Prostate gland (tissue), 2 donors: ENCODE data around the gene CRYBB2.
A peak's percentile ranks its signal among the peaks of the same experiment; 100 is the strongest.

Experiments
- CTCF ChIP-seq, 4 experiments: fragments of 200-600 bp in 2 of 4; fragments of 450-650 bp in 2 of 4; sonication (generic) in 2 of 4; IDR thresholded peaks; 1 replicate in 3 of 4; 2 replicates in 1 of 4; pipeline ENCODE4 v1.5.1; 2016 to 2019; ENCODE audit warnings: antibody characterized with exemption in 4 of 4, mild to moderate bottlenecking in 2 of 4, moderate library complexity in 2 of 4
- POLR2A ChIP-seq: fragments of 450-650 bp; IDR thresholded peaks from one replicate; pipeline ENCODE4 v1.6.1; 2016; ENCODE audit warnings: antibody characterized with exemption, mild to moderate bottlenecking

- TF ChIP-seq CTCF (IDR thresholded peaks at IDR 0.05) (peak in 3 of 4 experiments; percentile 62 to 77 (median 76)), POLR2A (no peak)
Measured at GRCh38 chr22:25235547-25236290, 16.3 kb downstream of the CRYBB2 start.
